Measurements from ENCODE around the gene FAM131A.

DNA sequence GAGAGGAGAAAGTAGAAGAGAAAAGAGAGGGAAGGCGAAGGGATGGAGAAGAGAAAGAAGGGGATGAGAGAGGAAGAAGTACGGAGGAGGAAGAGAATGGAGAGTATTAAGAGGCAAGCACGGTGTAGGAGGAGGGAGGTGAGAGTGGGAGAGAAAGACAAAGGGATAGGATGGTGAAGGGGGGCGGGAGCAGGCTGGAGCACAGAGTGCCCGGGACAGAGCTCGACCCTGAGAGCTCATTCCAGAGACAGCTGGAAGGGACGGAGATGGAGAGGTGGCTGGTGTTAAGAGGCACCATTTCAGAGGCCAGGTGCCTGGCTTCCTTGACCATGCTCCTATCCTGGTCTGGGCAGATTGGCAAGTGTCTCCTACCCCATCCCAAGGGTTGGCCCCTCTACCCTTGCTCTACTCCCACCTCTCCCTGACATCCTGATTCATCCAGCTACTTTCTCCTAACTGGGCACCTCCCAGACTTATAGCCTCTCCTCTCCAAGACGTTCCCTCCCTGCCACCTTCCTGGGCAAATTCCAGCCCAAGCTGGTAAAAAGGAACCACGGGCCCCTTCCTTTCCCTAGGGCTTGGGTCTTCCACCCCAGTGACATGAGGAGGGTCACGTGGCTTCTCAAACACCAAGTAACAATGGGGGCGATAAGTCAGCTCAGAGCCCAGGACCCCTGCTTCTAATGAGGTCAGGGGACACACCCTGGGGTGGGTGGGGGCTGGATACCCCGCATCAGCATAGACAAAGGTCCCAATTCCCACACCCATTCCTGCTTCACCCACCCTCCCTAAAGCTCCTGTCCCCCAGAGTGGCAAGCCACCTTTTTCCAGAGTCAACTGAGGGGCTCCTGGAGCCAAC, 22.9 kb downstream of the FAM131A start:
- TF ChIP-seq EP300 (IDR thresholded peaks at IDR 0.05; ENCODE audit: borderline replicate concordance in 1 of 2, control insufficient read depth in 1 of 2, low read depth in 2 of 2, low read length in 2 of 2) = no peak
- TF ChIP-seq, protein P1, sequence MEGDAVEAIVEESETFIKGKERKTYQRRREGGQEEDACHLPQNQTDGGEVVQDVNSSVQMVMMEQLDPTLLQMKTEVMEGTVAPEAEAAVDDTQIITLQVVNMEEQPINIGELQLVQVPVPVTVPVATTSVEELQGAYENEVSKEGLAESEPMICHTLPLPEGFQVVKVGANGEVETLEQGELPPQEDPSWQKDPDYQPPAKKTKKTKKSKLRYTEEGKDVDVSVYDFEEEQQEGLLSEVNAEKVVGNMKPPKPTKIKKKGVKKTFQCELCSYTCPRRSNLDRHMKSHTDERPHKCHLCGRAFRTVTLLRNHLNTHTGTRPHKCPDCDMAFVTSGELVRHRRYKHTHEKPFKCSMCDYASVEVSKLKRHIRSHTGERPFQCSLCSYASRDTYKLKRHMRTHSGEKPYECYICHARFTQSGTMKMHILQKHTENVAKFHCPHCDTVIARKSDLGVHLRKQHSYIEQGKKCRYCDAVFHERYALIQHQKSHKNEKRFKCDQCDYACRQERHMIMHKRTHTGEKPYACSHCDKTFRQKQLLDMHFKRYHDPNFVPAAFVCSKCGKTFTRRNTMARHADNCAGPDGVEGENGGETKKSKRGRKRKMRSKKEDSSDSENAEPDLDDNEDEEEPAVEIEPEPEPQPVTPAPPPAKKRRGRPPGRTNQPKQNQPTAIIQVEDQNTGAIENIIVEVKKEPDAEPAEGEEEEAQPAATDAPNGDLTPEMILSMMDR (IDR thresholded peaks at IDR 0.05 in 2 of 3, conservative IDR thresholded peaks at IDR 0.05 in 1 of 3; ENCODE audit: control insufficient read depth in 2 of 3, extremely low read depth in 1 of 3, insufficient read depth in 1 of 3, low read depth in 3 of 3, low read length in 3 of 3) = no peak
